HG02678 (cell line): ENCODE results near the gene ATXN10.

Source experiments
- ATAC-seq: cut with Tn5 transposase; IDR thresholded peaks from one replicate; pipeline ENCODE4 v1.9.1; 2021; ENCODE audit warnings: mild to moderate bottlenecking, moderate library complexity; ENCODE audit not compliant: unreplicated experiment

Gene ATXN10

DNA sequence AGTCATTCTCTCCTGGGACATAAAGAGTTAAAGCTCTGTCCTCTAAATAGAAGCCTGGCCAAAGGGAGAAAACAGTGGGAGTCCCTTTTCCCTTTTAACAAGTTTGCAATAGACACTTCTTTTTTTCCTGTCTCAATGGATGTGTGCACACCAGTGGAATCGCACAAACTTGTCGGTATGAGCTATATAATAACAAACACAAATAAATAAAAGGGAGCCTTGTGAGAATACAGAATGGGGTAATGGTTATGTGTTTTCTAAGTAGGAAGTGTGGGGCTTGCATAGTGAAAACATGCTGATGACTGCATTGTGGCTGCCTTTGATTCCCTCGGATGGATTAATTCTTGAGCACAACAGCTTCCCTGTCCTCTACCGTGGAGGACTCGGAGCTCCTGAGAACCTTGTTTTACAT, 173.4 kb downstream of the ATXN10 start:
- ATAC-seq: no peak

DNA sequence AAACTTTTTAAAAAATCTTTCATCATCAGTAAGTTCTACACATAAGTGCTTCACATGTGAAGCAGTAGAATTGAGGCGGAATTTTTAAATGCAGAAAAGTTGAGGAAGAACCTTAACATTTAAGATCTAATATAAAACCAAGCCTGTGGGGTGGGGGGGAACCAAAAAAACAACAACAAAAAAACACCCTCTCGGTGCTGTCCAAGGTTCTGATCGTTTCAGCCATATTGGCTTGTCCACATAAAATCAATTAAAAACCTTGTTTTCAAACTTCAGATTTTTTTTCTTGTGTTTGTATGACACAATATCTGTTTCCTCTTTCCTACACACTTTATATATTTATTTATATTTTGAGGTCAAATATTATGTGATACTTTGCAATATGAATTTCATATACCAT, 175.3 kb downstream of the ATXN10 start:
- ATAC-seq: no peak

DNA sequence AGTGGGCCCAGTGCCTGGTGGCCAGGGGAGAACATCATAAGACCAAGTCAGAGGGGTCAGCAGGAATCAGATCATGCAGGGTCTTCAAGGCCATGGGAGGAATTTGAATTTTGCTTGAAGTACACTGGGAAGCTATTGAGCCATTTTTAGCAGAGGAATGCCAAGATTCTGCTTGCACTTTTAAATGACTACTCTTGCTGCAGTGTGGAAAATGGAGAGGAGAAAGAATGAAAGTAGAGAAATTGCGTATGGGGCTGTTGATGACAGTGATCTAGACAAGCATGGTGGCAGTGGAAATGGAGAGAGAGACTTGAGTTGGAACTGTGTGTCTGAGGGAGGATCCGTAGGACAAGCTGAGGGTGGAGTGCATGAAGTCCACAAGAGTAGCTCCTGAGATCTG, 177.3 kb downstream of the ATXN10 start:
- ATAC-seq: no peak

DNA sequence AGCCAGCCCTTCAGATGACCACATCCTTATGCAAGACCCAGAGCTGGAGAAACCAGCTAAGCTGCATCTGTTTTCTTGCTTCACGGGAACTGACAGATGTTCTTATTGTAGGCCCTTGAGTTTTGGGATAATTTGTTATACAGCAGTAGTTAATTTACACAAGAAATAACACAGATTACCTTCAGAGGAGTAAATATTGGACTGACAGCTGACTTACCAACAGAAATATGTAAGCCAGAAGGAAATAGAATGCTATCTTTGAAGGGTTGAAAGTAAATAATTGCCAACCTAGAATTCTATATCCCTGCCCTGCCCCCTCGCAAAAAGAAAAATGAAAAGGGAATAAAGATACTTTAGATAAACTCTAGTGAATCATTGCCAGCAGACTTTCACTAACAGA, 181.2 kb downstream of the ATXN10 start:
- no peak for ATAC-seq

DNA sequence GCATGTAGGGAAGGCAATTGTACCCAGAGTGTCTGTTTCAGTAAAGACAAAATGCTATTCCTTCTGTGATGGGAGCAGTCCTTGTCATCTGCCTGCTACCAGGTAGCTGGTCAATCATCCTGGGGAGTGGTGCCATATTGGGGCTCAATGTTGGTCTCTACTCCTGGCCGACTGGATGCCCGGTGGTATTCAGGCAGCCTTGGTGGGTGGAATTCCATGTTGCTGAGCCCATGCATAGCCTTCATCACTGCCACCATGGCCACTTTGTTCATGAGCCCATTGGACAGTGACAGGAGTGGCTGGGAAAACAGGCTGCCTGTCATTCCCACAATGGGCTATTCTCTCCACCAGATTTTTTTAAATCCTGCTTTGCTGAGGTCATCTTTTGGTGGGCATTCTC, 184.3 kb downstream of the ATXN10 start:
- ATAC-seq: no peak

DNA sequence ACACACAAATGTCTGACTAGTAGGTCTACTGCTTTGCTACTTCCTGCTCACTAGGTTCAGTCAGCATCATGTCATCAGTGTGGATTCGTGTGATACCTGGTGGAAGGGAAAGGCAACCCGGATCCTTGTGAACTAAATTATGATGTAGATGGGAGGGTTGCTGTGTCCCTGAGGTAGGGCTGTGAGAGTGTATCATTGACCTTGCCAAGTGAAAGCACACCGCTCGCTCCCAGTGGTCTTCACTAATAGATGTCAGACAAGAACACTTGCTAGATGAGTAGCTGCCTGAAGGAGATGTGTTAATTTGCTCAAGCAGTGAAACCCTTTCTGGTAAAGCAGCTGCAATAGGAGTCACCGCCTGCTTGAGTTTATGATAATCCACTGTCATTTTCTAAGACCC, 185.9 kb downstream of the ATXN10 start:
- ATAC-seq: no peak

DNA sequence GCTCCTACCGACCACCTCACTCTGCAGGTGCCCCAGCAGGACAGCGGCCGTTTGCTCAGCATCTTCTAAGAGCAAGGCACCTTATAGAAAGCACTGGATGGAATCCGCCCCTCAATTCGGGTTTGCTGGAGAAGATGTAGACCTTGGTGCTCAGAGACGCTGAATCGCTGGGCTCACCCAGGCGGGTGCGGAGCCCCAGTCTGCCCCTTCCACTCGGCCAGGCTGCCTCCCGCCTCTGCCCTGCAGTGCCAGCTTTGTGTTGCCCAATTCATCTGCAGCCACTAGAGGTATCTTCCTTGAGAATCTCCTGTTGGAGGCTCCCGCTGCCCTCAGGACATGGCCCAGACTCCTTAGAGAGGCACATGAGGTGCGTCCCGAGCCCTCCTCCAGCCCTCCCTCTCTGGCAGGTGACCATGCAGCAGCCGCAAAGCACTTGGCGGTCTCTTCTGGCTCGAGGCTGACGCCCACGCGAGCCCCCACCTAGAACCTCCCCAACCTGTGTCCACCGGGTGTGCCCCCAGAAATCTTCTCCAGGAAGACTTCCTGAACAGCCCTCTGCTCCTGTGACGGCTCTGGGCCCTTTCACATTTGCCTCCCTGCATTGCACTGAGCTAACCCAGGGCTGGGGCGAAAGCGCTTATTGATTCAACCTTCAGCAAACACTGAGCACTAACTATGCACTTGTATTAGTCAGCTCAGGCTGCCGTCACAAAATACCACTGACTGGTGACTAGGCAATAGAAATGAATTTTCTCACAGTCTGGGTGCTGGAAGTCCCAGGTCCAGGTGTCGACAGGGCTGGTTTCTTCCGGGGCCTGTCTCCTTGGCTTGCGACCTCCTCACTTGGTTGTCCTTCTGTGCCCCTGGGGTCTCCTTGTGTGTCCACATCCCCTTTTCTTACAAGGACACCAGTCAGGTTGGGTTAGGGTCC, 187.9 kb downstream of the ATXN10 start:
- no peak for ATAC-seq

DNA sequence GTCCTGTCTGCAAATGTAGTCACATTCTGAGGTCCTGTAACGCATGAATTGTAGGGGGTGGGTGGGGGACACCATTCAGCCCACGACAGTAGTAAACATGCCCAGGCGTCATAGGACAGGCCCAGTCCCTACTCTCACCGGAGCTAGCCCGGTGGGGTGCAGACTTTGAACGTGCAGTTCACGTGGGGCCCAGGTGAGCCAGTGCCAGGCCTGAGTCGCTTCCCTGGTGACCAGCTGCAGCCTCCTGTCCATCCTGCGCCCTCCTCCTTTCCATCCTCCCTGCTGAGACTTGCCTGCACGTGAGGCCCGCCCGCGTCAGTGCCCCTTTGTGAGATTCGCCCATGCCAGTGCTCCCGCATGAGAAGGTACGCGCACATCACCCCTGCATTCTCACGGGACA, 188.6 kb downstream of the ATXN10 start:
- ATAC-seq: no peak

DNA sequence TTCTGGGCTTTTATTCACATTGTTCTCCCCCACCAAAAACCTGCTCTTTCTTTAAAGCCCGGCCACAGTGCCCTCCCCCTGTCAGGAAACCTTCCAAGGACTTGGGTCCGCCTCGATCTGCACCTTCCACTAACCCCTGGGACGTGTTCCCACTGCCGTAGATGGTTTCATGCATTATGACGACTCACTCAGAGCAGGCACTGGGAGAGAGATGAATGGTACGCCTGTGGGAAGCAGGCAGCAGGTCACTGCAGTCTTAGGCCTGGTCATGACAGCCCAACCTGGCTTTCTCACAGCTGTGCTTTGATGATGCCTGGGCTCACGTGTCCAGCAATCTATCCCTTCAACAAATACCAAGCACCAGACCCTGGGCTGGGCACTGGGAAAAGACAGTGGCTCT, 189.6 kb downstream of the ATXN10 start:
- ATAC-seq: no peak

DNA sequence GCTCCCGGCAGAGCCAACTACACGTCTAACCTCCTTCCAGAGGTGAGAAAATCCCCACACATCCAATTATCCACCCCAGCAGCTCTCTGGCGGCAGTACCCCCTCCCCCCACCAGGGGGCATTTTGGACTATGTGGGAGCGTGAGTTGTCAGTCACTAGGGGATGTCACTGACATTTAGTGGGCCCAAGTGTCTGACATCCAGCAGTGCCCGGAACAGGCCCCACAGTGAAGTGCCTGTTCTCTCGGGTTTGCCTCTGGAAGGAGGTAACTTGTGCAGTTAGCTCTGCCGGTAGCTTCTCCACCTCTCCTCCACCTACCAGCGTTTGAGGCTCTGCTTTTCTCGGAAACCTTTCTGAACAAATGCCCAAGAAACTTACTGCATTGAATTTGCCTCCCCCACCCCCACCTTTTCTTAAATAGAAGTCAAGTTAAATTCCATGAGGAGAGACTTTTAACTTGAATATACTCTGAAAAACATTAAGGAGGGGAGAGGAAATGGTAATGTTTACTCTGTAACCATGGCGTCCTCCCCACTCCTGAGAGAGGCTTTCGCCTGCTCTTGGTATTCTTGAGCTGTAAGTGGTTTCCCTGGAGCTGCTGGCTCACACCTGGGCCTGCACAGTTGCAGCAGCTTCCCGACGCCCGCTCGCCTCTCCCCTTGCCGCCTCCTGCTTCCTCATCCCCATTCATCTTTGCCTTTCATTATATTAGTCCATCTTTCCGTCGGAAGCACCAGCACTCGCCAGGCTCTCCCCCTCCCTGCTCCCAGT, 192.5 kb downstream of the ATXN10 start:
- ATAC-seq: no peak

DNA sequence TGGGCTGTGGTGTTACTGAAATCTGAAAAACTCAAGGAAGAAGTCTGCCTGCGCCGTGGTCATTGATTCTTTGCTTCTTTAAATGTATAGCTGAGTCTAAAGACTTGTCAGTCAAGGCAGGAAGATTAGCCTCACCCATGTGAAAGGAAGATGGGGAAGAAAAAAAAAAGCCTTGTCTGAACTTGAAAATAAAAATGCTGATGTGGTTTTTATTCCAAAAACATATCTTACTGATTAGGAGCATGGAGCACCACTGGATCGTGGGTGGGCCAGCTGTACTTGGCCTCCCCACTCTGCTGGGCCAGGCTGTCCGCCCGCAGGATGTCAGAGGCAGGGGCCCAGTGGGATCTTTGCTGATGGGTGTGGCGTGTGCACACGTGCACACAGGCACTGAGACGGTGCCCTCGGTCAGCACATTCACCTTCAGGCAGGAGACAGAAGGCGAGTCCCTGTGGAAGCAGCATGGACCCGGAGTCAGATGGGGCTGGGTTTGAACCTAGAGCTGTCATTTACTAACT, 193.4 kb downstream of the ATXN10 start:
- ATAC-seq: no peak

DNA sequence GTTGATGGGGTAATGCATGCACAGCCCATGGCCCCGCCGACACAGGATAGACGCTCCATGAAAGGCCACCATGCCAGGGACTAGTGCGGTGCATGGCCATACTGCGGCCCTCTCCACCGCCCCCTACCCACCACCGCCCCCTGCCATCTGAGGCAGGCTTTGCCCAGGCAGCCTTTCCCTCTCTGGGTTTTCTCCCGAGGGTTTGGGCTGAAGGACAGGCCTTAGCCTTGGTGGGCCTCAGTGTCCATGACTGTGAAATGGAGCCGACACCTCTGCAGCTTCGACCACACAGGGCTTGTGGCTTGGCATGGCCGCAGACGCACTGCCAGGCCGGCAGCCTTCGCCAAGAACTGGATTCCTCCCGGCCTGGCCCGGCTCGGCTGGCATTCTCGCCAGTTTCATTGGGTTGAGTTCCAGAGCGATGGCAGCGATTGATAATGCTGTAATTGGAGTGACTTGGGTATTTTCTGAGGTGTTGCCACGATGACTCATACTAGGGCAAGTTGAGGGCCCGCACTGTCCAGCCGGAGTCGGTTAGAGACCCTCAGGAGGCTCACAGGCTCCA, 194.0 kb downstream of the ATXN10 start:
- ATAC-seq: no peak

DNA sequence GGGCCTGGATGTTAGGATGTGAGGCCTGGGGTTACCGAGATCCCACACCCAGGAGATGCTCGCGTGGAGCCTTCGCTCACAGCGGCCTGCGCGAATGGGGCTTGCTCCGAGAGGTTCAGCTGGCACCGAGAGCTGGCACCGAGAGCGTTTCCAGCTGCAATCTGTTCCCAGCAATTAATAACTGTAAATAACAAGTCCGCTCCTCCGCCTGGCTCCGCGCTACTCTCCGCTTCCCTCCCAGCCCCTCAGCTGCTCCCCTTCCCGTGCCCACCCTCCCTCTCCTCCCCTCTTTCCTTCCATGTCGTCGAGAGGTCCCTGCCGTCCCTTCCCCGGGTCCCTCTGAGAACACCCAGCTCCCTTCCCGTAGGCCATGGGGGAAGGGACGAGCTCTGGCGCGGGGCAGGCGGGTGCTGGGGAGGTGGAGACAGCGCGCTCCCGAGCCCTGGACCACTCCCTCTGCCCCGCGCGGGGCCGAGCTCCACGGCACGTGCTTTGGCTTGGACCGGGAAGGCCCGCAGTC, 194.6 kb downstream of the ATXN10 start:
- no peak for ATAC-seq

DNA sequence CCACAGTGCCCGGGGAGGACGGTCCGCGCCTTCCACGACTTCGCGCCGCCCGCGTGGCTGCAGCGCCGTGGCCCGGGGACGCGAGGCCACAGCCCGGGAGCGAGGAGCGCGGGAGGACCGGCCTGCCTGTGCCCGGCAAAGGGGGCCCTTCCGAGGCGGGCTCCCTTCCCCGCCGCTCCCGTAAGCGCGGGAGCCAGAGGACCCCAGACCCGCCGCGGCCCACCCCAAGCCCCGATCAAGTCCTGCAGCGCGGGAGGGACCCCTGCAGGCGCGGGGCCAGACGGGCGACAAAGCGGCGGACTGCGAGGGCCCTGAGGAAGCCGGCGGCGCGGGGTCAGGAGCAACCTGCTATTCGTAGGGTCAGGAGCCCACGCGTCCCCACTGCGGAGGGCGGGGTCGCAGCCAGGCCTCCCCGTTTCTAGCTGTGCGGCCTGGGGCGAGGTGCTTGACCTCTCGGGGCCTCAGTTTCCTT, 195.0 kb downstream of the ATXN10 start:
- no peak for ATAC-seq

DNA sequence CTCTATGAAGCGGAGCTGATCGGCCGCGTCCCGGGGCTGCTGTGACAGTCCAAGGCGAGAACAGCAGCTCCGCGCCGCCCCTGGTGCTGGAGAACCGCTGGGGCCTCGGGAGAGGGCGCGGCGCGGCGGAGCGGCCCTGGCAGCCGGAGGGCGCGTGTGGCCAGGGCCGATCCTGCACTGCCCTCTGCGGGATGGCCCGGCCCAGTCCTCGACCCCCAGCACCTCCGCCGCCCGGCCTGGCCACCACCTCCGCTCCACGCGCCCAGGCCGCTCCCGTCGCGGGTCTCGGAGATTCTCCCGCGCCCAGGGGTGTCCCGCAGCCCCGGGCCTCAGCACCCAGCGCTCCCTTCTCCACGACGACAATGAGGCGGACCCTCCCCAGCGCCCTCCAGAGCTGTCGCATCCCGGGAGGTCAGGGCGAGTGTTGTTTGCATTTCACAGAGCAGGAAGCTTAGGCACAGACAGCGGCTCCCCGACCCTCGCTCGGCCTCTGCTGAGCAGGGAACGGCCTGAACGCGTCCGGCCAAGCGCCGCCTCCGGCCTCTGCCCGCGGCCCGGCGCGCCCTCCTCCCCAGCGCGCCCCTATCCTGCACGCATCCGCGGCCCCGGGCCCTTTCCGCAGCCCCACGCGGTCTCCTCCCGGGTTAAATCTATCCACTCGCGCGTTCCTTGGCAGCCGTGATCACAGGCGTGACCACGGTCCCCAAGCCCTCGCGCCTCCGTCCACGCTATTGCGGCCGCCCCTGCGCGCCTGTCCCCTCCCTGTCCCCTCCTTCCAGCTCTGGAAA, 195.7 kb downstream of the ATXN10 start:
- no peak for ATAC-seq

DNA sequence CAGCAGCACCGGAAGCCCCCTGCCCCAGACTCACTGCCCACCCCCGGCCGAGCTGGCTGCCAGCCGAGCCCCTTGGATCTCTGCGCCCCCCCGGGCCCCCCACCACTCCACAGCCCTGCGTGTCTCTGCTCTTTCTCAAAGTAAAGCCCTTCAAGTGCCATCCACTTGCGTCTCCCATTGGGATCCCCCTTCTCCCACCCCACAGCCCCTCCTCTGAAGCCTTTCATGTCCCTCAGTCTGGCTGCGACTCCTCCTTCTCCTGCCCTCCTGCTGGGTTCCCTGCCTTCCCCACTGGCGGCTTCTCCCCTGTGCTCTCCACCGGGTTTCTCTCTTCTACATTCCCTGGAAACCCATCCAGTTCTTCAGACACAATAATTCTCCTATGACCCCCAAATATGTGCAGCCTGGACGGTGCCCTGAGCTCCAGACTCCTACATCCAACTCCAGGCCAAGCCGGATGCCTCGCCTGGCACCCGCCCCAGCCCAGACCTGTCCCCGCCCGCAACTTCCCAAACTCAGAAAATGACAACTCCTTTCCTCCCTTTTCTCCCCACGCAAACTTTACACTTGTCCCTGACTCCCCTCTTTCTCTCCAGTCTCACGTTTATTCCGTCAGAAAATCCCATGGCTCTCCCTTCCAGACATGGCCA, 196.4 kb downstream of the ATXN10 start:
- ATAC-seq: no peak

DNA sequence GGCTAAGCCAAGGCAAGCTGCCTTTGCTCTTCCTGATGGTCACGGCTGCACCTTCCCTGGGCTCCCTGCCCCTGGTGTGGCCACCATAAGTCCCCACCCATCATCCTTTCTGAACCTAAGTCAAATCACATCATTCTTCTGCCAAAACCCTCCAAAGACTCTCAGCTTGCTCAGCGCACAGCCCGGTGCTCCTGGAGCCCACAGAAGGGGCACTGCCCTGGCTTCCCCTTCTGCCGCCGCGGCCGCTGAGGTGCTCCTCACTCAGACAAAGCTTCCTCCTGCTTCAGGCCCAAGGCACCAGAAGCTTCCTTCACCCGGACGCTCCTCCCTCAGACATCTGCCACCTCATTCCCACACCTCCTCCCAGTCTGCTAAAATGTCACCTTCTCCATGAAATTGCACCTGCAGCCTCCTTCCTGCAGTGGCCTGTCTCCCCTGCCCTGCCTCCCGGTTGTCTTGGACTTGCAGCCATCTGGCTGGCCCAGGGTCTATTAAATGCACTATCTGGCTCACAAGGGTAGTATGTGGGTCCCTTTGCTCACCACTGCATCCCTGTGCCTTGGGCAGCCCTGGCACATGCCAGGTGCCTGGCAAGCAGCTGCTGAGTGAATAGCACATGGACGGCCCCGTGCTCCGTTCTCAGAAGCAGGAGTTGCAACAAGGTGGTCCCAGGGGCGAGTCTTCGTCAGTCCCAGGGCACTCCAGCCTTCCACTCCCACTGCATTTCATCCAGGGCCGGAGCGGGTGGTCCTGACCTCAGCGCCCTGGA, 197.1 kb downstream of the ATXN10 start:
- ATAC-seq: no peak

DNA sequence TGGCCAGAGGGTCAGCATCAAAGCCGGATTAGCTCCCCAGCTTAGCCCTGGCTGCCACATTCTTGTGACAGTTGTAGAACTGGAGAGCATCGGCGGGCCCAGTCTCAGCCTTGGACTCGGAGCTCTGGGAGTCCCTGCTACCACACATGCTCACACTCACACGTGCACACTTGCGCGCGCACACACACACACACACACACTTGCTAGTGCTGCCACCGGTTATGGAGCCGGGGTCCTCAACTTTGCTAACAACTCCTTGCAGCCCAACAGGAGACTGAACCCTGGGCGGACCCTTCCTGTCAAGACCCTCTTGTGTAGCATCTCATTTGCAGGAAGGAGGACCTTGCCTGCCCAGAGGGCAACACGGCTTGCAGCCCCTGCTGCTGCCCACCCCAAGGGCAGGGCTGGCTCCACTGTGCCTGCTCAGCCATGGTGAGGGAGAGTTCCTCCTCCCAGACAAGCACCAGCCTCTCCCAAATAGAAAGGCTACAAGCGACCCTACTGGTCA, 197.8 kb downstream of the ATXN10 start:
- ATAC-seq: no peak

DNA sequence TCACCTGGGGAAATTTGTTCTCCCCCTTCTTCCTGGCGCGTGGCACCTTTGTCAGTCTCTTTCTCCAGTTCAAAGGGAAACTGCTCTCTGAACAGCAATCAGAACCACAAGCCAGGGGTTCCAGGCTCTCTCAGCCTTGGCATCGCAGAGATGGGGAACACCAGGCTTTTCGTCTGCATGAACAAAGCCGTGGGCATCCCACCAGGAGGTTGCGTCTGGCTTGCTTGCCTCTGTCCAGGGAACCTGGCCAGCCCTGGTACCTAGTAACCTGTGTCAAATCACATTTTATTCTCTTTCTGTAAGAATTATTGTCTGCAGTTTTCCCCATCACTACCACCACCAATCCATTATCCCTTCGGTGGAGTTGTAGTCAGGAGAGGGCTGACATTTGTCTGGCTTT, 198.4 kb downstream of the ATXN10 start:
- no peak for ATAC-seq
